WTC11 (cell line): ENCODE measurements around the gene COMTD1. TPM values are rescaled to one million over a fixed set of nuclear protein-coding genes. Genes with fewer than 3 reads are reported as not detected.

Experiments used
- ATAC-seq: fragments of 200-7000 bp; cut with Tn5 transposase; 2 replicates; pipeline ENCODE4 v1.10.0; 2021; ENCODE audit warnings: mild to moderate bottlenecking, moderate library complexity
- CTCF ChIA-PET: fragments of 300-600 bp; sonication (Branson Sonifier 250); formaldehyde crosslinking; loops from one replicate; lab custom pipeline; 2021; ENCODE audit warnings: antibody characterized with exemption; lab: Charles Lee
- POLR2A ChIA-PET: fragments of 350-600 bp; sonication (Branson Sonifier 250); formaldehyde crosslinking; loops from one replicate; lab custom pipeline; 2021; ENCODE audit warnings: antibody characterized with exemption; lab: Charles Lee
- DNase-seq: peaks from one replicate; pipeline ENCODE4 v3.0.0; 2021; ENCODE audit warnings: low spot score
- H3K27ac Mint-ChIP-seq: 2 replicates; pipeline ENCODE4 v1.8.0; 2021; ENCODE audit warnings: mixed read lengths
- H3K27me3 Mint-ChIP-seq: 2 replicates; pipeline ENCODE4 v1.8.0; 2021; ENCODE audit warnings: low read depth, mild to moderate bottlenecking, moderate library complexity, mixed read lengths
- H3K36me3 Mint-ChIP-seq: 2 replicates; pipeline ENCODE4 v1.8.0; 2021; ENCODE audit warnings: mixed read lengths
- H3K4me1 Mint-ChIP-seq: 2 replicates; pipeline ENCODE4 v1.8.0; 2022; ENCODE audit warnings: mixed read lengths
- H3K4me3 Mint-ChIP-seq: 2 replicates; pipeline ENCODE4 v1.8.0; 2021; ENCODE audit warnings: mild to moderate bottlenecking, moderate library complexity, mixed read lengths
- H3K9me3 Mint-ChIP-seq: 2 replicates; pipeline ENCODE4 v1.8.0; 2021; ENCODE audit warnings: mixed read lengths
- EMX1 ChIP-seq: fragments of 250-450 bp; sonication (Bioruptor Pico); IDR thresholded peaks from 2 replicates; pipeline ENCODE4 v1.8.0; 2021; ENCODE audit warnings: mild to moderate bottlenecking
- ERG ChIP-seq: fragments of 250-450 bp; sonication (Bioruptor Pico); IDR thresholded peaks from 2 replicates; pipeline ENCODE4 v1.8.0; 2021; ENCODE audit warnings: mild to moderate bottlenecking
- NFATC4 ChIP-seq: fragments of 250-450 bp; sonication (Bioruptor Pico); IDR thresholded peaks from 2 replicates; pipeline ENCODE4 v1.9.0; 2021; ENCODE audit warnings: mild to moderate bottlenecking
- RELA ChIP-seq: sonication (generic); formaldehyde crosslinking; IDR thresholded peaks from 2 replicates; pipeline ENCODE4 v1.8.1; 2022; ENCODE audit warnings: missing genetic modification reagents, mild to moderate bottlenecking, borderline replicate concordance
- USF2 ChIP-seq: sonication (generic); formaldehyde crosslinking; IDR thresholded peaks from 2 replicates; pipeline ENCODE4 v1.8.1; 2023; ENCODE audit warnings: mild to moderate bottlenecking, missing genetic modification reagents, moderate library complexity
- ZNF532 ChIP-seq: fragments of 250-450 bp; sonication (Bioruptor Pico); IDR thresholded peaks from 2 replicates; pipeline ENCODE4 v1.9.0; 2021; ENCODE audit warnings: mild to moderate bottlenecking, borderline replicate concordance
- ZNF671 ChIP-seq: fragments of 250-450 bp; sonication (Bioruptor Pico); IDR thresholded peaks from 2 replicates; pipeline ENCODE4 v1.8.0; 2021; ENCODE audit warnings: mild to moderate bottlenecking
- ZSCAN18 ChIP-seq: fragments of 250-450 bp; sonication (Bioruptor Pico); IDR thresholded peaks from 2 replicates; pipeline ENCODE4 v2.1.2; 2022; ENCODE audit warnings: mild to moderate bottlenecking, moderate library complexity
- total RNA-seq: library from RNA; stranded (reverse); gene quantifications from 3 replicates; pipeline ENCODE4 v1.2.3, GENCODE V29; 2021
- TF ChIP-seq, protein P1 (sequence below): fragments of 250-450 bp; sonication (Bioruptor Pico); IDR thresholded peaks from 2 replicates; pipeline ENCODE4 v1.9.0; 2021; ENCODE audit warnings: mild to moderate bottlenecking
- TF ChIP-seq, protein P2 (sequence below): fragments of 200-600 bp; IDR thresholded peaks from 2 replicates; pipeline ENCODE4 v1.8.0; 2022; ENCODE audit warnings: antibody characterized with exemption
- TF ChIP-seq, protein P3 (sequence below): sonication (generic); formaldehyde crosslinking; IDR thresholded peaks from 2 replicates; pipeline ENCODE4 v1.8.1; 2023; ENCODE audit warnings: mild to moderate bottlenecking, missing genetic modification reagents
- TF ChIP-seq, protein P4 (sequence below): fragments of 250-450 bp; sonication (Bioruptor Pico); IDR thresholded peaks from 2 replicates; pipeline ENCODE4 v1.9.0; 2021; ENCODE audit warnings: mild to moderate bottlenecking
- TF ChIP-seq, protein P5 (sequence below): fragments of 250-450 bp; sonication (Bioruptor Pico); IDR thresholded peaks from 2 replicates; pipeline ENCODE4 v1.9.0; 2021; ENCODE audit warnings: moderate library complexity, mild to moderate bottlenecking, inconsistent platforms, borderline replicate concordance
- TF ChIP-seq, protein P6 (sequence below): sonication (generic); formaldehyde crosslinking; IDR thresholded peaks from 2 replicates; pipeline ENCODE4 v1.8.0; 2022; ENCODE audit warnings: mild to moderate bottlenecking, missing genetic modification reagents

The COMTD1 gene
- total RNA-seq, 1 experiment from 2014 or later = 47.8 TPM

GRCh38 chr10:75231672-75232581 lies 3.8 kb downstream of the COMTD1 start:
- TF ChIP-seq, protein P1, sequence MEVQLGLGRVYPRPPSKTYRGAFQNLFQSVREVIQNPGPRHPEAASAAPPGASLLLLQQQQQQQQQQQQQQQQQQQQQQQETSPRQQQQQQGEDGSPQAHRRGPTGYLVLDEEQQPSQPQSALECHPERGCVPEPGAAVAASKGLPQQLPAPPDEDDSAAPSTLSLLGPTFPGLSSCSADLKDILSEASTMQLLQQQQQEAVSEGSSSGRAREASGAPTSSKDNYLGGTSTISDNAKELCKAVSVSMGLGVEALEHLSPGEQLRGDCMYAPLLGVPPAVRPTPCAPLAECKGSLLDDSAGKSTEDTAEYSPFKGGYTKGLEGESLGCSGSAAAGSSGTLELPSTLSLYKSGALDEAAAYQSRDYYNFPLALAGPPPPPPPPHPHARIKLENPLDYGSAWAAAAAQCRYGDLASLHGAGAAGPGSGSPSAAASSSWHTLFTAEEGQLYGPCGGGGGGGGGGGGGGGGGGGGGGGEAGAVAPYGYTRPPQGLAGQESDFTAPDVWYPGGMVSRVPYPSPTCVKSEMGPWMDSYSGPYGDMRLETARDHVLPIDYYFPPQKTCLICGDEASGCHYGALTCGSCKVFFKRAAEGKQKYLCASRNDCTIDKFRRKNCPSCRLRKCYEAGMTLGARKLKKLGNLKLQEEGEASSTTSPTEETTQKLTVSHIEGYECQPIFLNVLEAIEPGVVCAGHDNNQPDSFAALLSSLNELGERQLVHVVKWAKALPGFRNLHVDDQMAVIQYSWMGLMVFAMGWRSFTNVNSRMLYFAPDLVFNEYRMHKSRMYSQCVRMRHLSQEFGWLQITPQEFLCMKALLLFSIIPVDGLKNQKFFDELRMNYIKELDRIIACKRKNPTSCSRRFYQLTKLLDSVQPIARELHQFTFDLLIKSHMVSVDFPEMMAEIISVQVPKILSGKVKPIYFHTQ (CRISPR knock-in tag) = peak; percentile 65
- TF ChIP-seq ZNF671 (CRISPR knock-in tag) (0 out of 2 replicates have a peak, but pooled peaks have one; percentile 34), EMX1 (CRISPR knock-in tag) (0 out of 2 replicates have a peak, but pooled peaks have one; percentile 26), RELA (CRISPR knock-in tag) (no peak), ZSCAN18 (CRISPR knock-in tag) (no peak), ZNF532 (CRISPR knock-in tag) (peak; percentile 46; the same call in 1 of the 2 replicates), NFATC4 (CRISPR knock-in tag) (0 out of 2 replicates have a peak, but pooled peaks have one; percentile 72)

GRCh38 chr10:75230600-75231038 lies 5.1 kb downstream of the COMTD1 start:
- POLR2A ChIA-PET = no interaction called here

More at GRCh38 chr10:75231672-75232581, 3.8 kb downstream of the COMTD1 start:
- no peak for ATAC-seq
- Mint-ChIP-seq H3K36me3 (peaks cover 46% of the 10 kb centered on the region), H3K9me3 (no peaks in the 10 kb centered on the region), H3K27ac (peak overlapping the region; percentile 67), H3K4me1 (peaks cover 37% of the 10 kb centered on the region), H3K27me3 (no peaks in the 10 kb centered on the region; the same call in 1 of the 2 replicates), H3K4me3 (no peak overlapping the region)
- ChIA-PET POLR2A (interaction anchor here (0.5 to 1.9 kb wide), 6 partner anchors 9 to 189 kb away, joined by 3 to 11 read pairs (median 5); no protein-coding TSS in a partner anchor), CTCF (interaction anchor here (0.7 to 6.3 kb wide), 4 partner anchors 9 to 46 kb away, joined by 3 to 145 read pairs (median 10); partner anchors contain the start of gene VDAC2)
- DNase-seq = no peak

More at GRCh38 chr10:75230600-75231038, 5.1 kb downstream of the COMTD1 start:
- H3K4me3 Mint-ChIP-seq = no peak overlapping the region
- H3K27me3 Mint-ChIP-seq = no peaks in the 10 kb centered on the region
- H3K4me1 Mint-ChIP-seq = peaks cover 48% of the 10 kb centered on the region
- peak overlapping the region; percentile 82 for H3K27ac Mint-ChIP-seq
- H3K36me3 Mint-ChIP-seq = peaks cover 46% of the 10 kb centered on the region
- TF ChIP-seq, protein P2, sequence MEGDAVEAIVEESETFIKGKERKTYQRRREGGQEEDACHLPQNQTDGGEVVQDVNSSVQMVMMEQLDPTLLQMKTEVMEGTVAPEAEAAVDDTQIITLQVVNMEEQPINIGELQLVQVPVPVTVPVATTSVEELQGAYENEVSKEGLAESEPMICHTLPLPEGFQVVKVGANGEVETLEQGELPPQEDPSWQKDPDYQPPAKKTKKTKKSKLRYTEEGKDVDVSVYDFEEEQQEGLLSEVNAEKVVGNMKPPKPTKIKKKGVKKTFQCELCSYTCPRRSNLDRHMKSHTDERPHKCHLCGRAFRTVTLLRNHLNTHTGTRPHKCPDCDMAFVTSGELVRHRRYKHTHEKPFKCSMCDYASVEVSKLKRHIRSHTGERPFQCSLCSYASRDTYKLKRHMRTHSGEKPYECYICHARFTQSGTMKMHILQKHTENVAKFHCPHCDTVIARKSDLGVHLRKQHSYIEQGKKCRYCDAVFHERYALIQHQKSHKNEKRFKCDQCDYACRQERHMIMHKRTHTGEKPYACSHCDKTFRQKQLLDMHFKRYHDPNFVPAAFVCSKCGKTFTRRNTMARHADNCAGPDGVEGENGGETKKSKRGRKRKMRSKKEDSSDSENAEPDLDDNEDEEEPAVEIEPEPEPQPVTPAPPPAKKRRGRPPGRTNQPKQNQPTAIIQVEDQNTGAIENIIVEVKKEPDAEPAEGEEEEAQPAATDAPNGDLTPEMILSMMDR = peak; percentile 76
- TF ChIP-seq, protein P3, sequence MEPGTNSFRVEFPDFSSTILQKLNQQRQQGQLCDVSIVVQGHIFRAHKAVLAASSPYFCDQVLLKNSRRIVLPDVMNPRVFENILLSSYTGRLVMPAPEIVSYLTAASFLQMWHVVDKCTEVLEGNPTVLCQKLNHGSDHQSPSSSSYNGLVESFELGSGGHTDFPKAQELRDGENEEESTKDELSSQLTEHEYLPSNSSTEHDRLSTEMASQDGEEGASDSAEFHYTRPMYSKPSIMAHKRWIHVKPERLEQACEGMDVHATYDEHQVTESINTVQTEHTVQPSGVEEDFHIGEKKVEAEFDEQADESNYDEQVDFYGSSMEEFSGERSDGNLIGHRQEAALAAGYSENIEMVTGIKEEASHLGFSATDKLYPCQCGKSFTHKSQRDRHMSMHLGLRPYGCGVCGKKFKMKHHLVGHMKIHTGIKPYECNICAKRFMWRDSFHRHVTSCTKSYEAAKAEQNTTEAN (CRISPR knock-in tag) = no peak
- TF ChIP-seq ERG (CRISPR knock-in tag) (no peak), USF2 (CRISPR knock-in tag) (peak; percentile 80)
- TF ChIP-seq, protein P4, sequence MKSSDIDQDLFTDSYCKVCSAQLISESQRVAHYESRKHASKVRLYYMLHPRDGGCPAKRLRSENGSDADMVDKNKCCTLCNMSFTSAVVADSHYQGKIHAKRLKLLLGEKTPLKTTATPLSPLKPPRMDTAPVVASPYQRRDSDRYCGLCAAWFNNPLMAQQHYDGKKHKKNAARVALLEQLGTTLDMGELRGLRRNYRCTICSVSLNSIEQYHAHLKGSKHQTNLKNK (CRISPR knock-in tag) = peak; percentile 48; the same call in 1 of the 2 replicates
- TF ChIP-seq, protein P5, sequence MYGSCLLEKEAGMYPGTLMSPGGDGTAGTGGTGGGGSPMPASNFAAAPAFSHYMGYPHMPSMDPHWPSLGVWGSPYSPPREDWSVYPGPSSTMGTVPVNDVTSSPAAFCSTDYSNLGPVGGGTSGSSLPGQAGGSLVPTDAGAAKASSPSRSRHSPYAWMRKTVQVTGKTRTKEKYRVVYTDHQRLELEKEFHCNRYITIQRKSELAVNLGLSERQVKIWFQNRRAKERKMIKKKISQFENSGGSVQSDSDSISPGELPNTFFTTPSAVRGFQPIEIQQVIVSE (CRISPR knock-in tag) = no peak
- TF ChIP-seq, protein P6, sequence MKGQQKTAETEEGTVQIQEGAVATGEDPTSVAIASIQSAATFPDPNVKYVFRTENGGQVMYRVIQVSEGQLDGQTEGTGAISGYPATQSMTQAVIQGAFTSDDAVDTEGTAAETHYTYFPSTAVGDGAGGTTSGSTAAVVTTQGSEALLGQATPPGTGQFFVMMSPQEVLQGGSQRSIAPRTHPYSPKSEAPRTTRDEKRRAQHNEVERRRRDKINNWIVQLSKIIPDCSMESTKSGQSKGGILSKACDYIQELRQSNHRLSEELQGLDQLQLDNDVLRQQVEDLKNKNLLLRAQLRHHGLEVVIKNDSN (CRISPR knock-in tag) = peak; percentile 76; the same call in 1 of the 2 replicates
- no peak for ATAC-seq
- no peaks in the 10 kb centered on the region for H3K9me3 Mint-ChIP-seq
- CTCF ChIA-PET = interaction anchor here (0.5 to 6.3 kb wide), 14 partner anchors 8 to 165 kb away, joined by 3 to 145 read pairs (median 4); partner anchors contain the start of genes SAMD8 and VDAC2
- DNase-seq = peak; percentile 94
